HepG2 (cell line): ENCODE measurements around the gene ARPC1A. TPM values are rescaled to one million over a fixed set of nuclear protein-coding genes. Genes with fewer than 3 reads are reported as not detected.
A peak's percentile ranks its signal among the peaks of the same experiment; 100 is the strongest.

Source experiments
- AKAP8 ChIP-seq: sonication (generic); formaldehyde crosslinking; IDR thresholded peaks from 2 replicates; pipeline ENCODE4 v1.5.1; 2020; ENCODE audit warnings: mild to moderate bottlenecking, missing genetic modification reagents
- ATF1 ChIP-seq: IDR thresholded peaks from 2 replicates; pipeline ENCODE4 v1.6.1; 2016; ENCODE audit warnings: mild to moderate bottlenecking, control low read depth
- E2F1 ChIP-seq: sonication (generic); formaldehyde crosslinking; IDR thresholded peaks from 2 replicates; pipeline ENCODE4 v1.5.0; 2020; ENCODE audit warnings: missing genetic modification reagents
- FLYWCH1 ChIP-seq: sonication (generic); formaldehyde crosslinking; IDR thresholded peaks from 2 replicates; pipeline ENCODE4 v1.8.1; 2023; ENCODE audit warnings: mild to moderate bottlenecking, missing genetic modification reagents
- HMG20A ChIP-seq: IDR thresholded peaks from 2 replicates; pipeline ENCODE4 v1.6.1; 2016; ENCODE audit warnings: borderline replicate concordance
- HNRNPLL ChIP-seq: fragments of 200-400 bp; formaldehyde crosslinking; IDR thresholded peaks from 2 replicates; pipeline ENCODE4 v1.6.1; 2017; ENCODE audit warnings: mild to moderate bottlenecking, low read depth, low read length; ENCODE audit not compliant: poor library complexity, severe bottlenecking
- HOXA5 ChIP-seq: sonication (generic); formaldehyde crosslinking; IDR thresholded peaks from 2 replicates; pipeline ENCODE4 v1.4.0; 2020; ENCODE audit warnings: missing genetic modification reagents
- KDM6A ChIP-seq: IDR thresholded peaks from 2 replicates; pipeline ENCODE4 v1.6.1; 2016; ENCODE audit warnings: low read depth
- KLF15 ChIP-seq: sonication (generic); formaldehyde crosslinking; IDR thresholded peaks from 2 replicates; pipeline ENCODE4 v1.8.1; 2023; ENCODE audit warnings: borderline replicate concordance, mild to moderate bottlenecking, inconsistent platforms, missing genetic modification reagents, mixed read lengths
- NFRKB ChIP-seq: fragments of 450-650 bp; IDR thresholded peaks from 2 replicates; pipeline ENCODE4 v1.6.1; 2017
- ONECUT2 ChIP-seq: sonication (generic); formaldehyde crosslinking; IDR thresholded peaks from 2 replicates; pipeline ENCODE4 v1.4.0; 2020; ENCODE audit warnings: missing genetic modification reagents
- PBX2 ChIP-seq: IDR thresholded peaks from 2 replicates; pipeline ENCODE4 v1.6.1; 2016; ENCODE audit warnings: control low read depth
- RAD21 ChIP-seq: fragments of 450-650 bp; formaldehyde crosslinking; IDR thresholded peaks from 2 replicates; pipeline ENCODE4 v1.5.0; 2020; ENCODE audit warnings: mild to moderate bottlenecking
- REPIN1 ChIP-seq: sonication (generic); formaldehyde crosslinking; IDR thresholded peaks from 2 replicates; pipeline ENCODE4 v1.8.0; 2022; ENCODE audit warnings: missing genetic modification reagents, low read depth, mild to moderate bottlenecking, borderline replicate concordance
- REXO4 ChIP-seq: sonication (generic); formaldehyde crosslinking; IDR thresholded peaks from 2 replicates; pipeline ENCODE4 v1.8.0; 2022; ENCODE audit warnings: missing genetic modification reagents, mild to moderate bottlenecking, borderline replicate concordance
- SATB2 ChIP-seq: sonication (generic); formaldehyde crosslinking; IDR thresholded peaks from 2 replicates; pipeline ENCODE4 v1.5.0; 2020; ENCODE audit warnings: missing genetic modification reagents
- SOX5 ChIP-seq: IDR thresholded peaks from 2 replicates; pipeline ENCODE4 v1.6.1; 2016; ENCODE audit warnings: borderline replicate concordance
- ZBTB42 ChIP-seq: sonication (generic); formaldehyde crosslinking; IDR thresholded peaks from 2 replicates; pipeline ENCODE4 v1.5.0; 2020; ENCODE audit warnings: mild to moderate bottlenecking, missing genetic modification reagents
- ZFX ChIP-seq: sonication (generic); formaldehyde crosslinking; IDR thresholded peaks from 2 replicates; pipeline ENCODE4 v1.4.0; 2020; ENCODE audit warnings: mild to moderate bottlenecking, low read depth, missing genetic modification reagents, moderate library complexity
- ZMYM3 ChIP-seq: sonication (generic); formaldehyde crosslinking; IDR thresholded peaks from 2 replicates; pipeline ENCODE4 v1.5.1; 2020; ENCODE audit warnings: mild to moderate bottlenecking, missing genetic modification reagents
- ZNF143 ChIP-seq: sonication (generic); formaldehyde crosslinking; IDR thresholded peaks from 2 replicates; pipeline ENCODE4 v1.4.0; 2020; ENCODE audit warnings: missing genetic modification reagents
- ZNF260 ChIP-seq: sonication (generic); formaldehyde crosslinking; IDR thresholded peaks from 2 replicates; pipeline ENCODE4 v1.4.0; 2020; ENCODE audit warnings: missing genetic modification reagents, low read depth, mild to moderate bottlenecking, borderline replicate concordance
- ZNF280D ChIP-seq: sonication (generic); formaldehyde crosslinking; IDR thresholded peaks from 2 replicates; pipeline ENCODE4 v1.5.1; 2020; ENCODE audit warnings: mild to moderate bottlenecking, missing genetic modification reagents
- ZNF362 ChIP-seq: sonication (generic); formaldehyde crosslinking; IDR thresholded peaks from 2 replicates; pipeline ENCODE4 v1.4.0; 2020; ENCODE audit warnings: missing genetic modification reagents, mild to moderate bottlenecking, borderline replicate concordance
- ZNF720 ChIP-seq: sonication (generic); formaldehyde crosslinking; IDR thresholded peaks from 2 replicates; pipeline ENCODE4 v1.4.0; 2020; ENCODE audit warnings: missing genetic modification reagents
- ZNF761 ChIP-seq: sonication (generic); formaldehyde crosslinking; conservative IDR thresholded peaks from 2 replicates; pipeline ENCODE4 v1.4.0; 2020; ENCODE audit warnings: mild to moderate bottlenecking, missing genetic modification reagents
- ZNF792 ChIP-seq: IDR thresholded peaks from 2 replicates; pipeline ENCODE4 v1.6.1; 2016
- polyA plus RNA-seq, 8 experiments: library from polyadenylated mRNA; depleted of rRNA in 3 of 8; stranded (reverse) in 7 of 8; unstranded in 1 of 8; fragments of >200 nt; fragmentation: Illumina TruSeq in 4 of 8; extraction: Trizol in 4 of 8; gene quantifications; 2 replicates each; pipeline versions ENCODE4 v1.2.1 to v1.2.3, GENCODE V29; 2011 to 2016; ENCODE audit warnings: low read depth in 4 of 8, missing spikeins in 1 of 8, mixed read lengths in 1 of 8; ENCODE audit not compliant: insufficient read depth in 1 of 8
- total RNA-seq, 5 experiments: library from RNA; depleted of rRNA; stranded (reverse); fragments of >200 nt; fragmentation: Illumina TruSeq; extraction: Trizol; gene quantifications; 2 replicates each; pipeline ENCODE4 v1.2.3, GENCODE V29; 2016; ENCODE audit warnings: low read depth in 1 of 5

The ARPC1A gene
- total and polyA plus RNA-seq, 2 of the 13 experiments (the other 11 are each of a cell fraction or from before 2014, with no cell fraction given) = 44.3 to 88.5 TPM

GRCh38 chr7:99375070-99375807, 49.5 kb downstream of the ARPC1A start (continued):
- TF ChIP-seq REPIN1 (CRISPR knock-in tag) (no peak), ZNF761 (CRISPR knock-in tag) (no peak), ZMYM3 (CRISPR knock-in tag) (peak; percentile 73; the same call in 1 of the 2 replicates), HNRNPLL (peak; percentile 49), FLYWCH1 (CRISPR knock-in tag) (no peak), KDM6A (no peak), ATF1 (CRISPR knock-in tag) (no peak), ZBTB42 (no peak), RAD21 (peak; percentile 47; the same call in 1 of the 2 replicates), SATB2 (CRISPR knock-in tag) (no peak), ZNF260 (no peak), PBX2 (no peak), ZNF143 (CRISPR knock-in tag) (no peak), KLF15 (CRISPR knock-in tag) (no peak), REXO4 (CRISPR knock-in tag) (no peak), AKAP8 (0 out of 2 replicates have a peak, but pooled peaks have one; percentile 23), HOXA5 (no peak), ZFX (peak; percentile 57), ZNF362 (CRISPR knock-in tag) (no peak; the same call in 1 of the 2 replicates), E2F1 (CRISPR knock-in tag) (no peak), ZNF280D (CRISPR knock-in tag) (no peak), ZNF720 (CRISPR knock-in tag) (no peak), HMG20A (no peak), NFRKB (no peak), SOX5 (CRISPR knock-in tag) (peak; percentile 8; the same call in 1 of the 2 replicates), ZNF792 (no peak), ONECUT2 (no peak)
